ENCODE measurements around the gene SUN3.

The SUN3 gene

DNA sequence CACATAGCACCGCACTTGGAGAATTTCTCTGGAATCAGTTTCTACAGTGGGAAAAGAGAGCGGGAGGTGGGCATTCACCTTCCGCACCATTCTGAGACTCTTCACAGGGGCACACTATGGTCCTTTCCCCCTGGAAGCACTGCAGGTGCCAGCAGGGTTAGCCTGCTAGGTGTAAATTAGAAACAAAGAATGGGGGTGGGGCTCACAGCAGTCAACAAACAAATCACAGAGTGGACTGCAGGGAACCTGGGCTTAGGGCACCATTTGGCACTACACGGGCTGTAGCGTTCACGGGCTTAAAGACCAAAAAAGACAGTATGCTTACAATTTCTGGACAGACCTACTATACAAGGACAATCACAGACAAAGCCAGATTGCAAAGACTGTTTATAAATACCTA is 72.7 kb downstream of the SUN3 start:
- Histone ChIP-seq H3K4me1 (no peaks in the 10 kb centered on the region), H3K9me3 (no peaks in the 10 kb centered on the region)

GRCh38 chr7:47954231-47954911 is 74.5 kb downstream of the SUN3 start:
- DNase-seq: no peak
- Histone ChIP-seq H3K4me3 (ENCODE audit: low read depth, low read length) (no peak overlapping the region), H3K9me3 (no peaks in the 10 kb centered on the region), H3K4me1 (no peaks in the 10 kb centered on the region), H3K27me3 (no peaks in the 10 kb centered on the region), H3K36me3 (peaks cover 5% of the 10 kb centered on the region; the same call in 1 of the 2 replicates)
- TF ChIP-seq, protein P1, sequence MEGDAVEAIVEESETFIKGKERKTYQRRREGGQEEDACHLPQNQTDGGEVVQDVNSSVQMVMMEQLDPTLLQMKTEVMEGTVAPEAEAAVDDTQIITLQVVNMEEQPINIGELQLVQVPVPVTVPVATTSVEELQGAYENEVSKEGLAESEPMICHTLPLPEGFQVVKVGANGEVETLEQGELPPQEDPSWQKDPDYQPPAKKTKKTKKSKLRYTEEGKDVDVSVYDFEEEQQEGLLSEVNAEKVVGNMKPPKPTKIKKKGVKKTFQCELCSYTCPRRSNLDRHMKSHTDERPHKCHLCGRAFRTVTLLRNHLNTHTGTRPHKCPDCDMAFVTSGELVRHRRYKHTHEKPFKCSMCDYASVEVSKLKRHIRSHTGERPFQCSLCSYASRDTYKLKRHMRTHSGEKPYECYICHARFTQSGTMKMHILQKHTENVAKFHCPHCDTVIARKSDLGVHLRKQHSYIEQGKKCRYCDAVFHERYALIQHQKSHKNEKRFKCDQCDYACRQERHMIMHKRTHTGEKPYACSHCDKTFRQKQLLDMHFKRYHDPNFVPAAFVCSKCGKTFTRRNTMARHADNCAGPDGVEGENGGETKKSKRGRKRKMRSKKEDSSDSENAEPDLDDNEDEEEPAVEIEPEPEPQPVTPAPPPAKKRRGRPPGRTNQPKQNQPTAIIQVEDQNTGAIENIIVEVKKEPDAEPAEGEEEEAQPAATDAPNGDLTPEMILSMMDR (IDR thresholded peaks at IDR 0.05; ENCODE audit: low read depth, low read length): no peak

More for the DNA sequence above, 72.7 kb downstream of the SUN3 start:
- H3K27me3 ChIP-seq: no peaks in the 10 kb centered on the region
- no peak overlapping the region for H3K4me3 ChIP-seq (ENCODE audit: low read depth, low read length)
- no peak for DNase-seq
- TF ChIP-seq, protein P1 (IDR thresholded peaks at IDR 0.05; ENCODE audit: low read depth, low read length): no peak
- H3K36me3 ChIP-seq: peaks cover 9% of the 10 kb centered on the region

DNA sequence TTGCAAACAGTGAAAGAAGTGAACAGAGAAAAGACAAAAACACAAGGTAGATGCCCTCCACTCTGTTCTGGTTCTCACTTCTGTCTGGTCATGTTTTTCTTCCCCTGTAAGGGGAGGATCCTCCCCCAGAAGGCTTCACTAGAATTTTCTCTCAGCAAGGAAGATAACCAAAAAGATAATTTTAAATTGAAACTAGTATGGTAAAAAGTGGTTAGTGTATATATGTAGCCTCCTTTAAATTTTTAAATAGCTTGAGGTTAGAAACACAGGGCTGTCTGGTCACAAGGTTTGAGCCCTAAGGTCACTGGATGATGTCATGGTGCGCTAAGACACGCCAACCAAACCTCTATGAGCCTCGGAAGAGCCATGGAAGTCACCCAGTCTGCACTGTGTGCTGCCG is 75.1 kb downstream of the SUN3 start:
- Histone ChIP-seq H3K36me3 (peaks cover 5% of the 10 kb centered on the region; the same call in 1 of the 2 replicates), H3K27me3 (no peaks in the 10 kb centered on the region), H3K9me3 (no peaks in the 10 kb centered on the region), H3K4me1 (no peaks in the 10 kb centered on the region), H3K4me3 (ENCODE audit: low read depth, low read length) (no peak overlapping the region)
- no peak for DNase-seq
- TF ChIP-seq, protein P1 (IDR thresholded peaks at IDR 0.05; ENCODE audit: low read depth, low read length): no peak

DNA sequence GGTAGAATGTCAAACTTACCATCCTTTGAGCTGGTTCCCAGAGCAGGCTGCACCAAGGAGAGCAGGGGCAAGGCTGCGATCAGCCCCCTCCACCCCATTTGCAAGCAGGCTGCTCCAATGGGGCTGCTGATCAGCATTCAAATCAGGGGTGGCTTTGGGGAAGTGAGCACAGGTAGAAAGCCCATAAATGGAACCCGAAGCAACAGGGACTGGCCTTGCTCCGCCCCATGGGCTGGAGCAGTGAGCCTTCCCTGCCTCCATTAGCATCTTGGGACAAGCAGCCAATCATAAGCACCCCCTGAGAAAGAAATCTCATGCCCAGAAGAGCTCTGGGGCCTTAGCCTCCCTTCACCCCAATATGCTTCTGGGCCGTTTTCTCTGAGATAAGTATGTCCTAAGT is 76.7 kb downstream of the SUN3 start:
- peaks cover 5% of the 10 kb centered on the region; the same call in 1 of the 2 replicates for H3K36me3 ChIP-seq
- TF ChIP-seq, protein P1 (IDR thresholded peaks at IDR 0.05; ENCODE audit: low read depth, low read length): no peak

DNA sequence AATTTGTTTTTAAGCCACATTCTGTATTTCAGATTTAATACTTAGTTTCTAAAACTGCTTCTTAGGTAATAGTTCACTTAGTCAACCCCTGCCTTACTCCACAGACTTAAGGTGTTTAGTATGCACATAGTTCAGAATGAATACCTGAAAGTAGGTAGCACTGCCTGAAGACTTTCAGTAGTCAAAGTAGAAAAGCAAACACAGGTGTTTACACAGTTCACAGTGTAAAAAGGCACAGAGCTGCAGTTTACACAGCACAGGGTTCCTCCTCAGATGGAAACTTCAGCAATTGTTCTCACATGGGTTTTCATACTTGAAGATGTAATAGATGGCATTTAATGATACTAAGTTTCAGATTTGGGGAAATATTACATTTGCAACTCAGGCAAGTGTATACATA is 77.5 kb downstream of the SUN3 start:
- H3K4me3 ChIP-seq (ENCODE audit: low read depth, low read length): no peak overlapping the region
- H3K4me1 ChIP-seq: no peaks in the 10 kb centered on the region
- H3K9me3 ChIP-seq: no peaks in the 10 kb centered on the region
- H3K27me3 ChIP-seq: no peaks in the 10 kb centered on the region
- peaks cover 5% of the 10 kb centered on the region; the same call in 1 of the 2 replicates for H3K36me3 ChIP-seq
- no peak for DNase-seq
- TF ChIP-seq, protein P1 (IDR thresholded peaks at IDR 0.05; ENCODE audit: low read depth, low read length): no peak

More for the DNA sequence above, 76.7 kb downstream of the SUN3 start:
- no peaks in the 10 kb centered on the region for H3K9me3 ChIP-seq
- H3K27me3 ChIP-seq: no peaks in the 10 kb centered on the region
- H3K4me1 ChIP-seq: no peaks in the 10 kb centered on the region
- H3K4me3 ChIP-seq (ENCODE audit: low read depth, low read length): no peak overlapping the region
- DNase-seq: no peak

DNA sequence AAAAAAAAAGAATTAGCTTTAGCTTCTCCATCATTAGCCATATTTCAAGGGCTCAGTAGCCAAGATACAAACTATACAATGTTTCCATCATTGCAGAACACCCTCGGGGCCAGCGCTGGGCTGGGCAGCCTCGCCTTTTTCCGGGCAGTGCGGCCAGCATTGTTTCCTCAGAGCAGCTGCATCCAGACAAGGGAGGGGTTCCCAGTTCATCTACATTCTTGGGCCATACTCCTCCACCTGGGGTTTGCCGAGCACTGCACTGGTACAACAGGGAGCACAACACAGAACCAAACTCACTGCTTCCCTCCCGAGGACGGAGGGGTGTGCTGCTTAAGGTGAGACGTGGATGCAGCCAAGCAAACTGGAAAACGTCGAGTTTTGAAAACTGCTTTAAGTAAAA is 78.2 kb downstream of the SUN3 start:
- Histone ChIP-seq H3K9me3 (no peaks in the 10 kb centered on the region), H3K27me3 (no peaks in the 10 kb centered on the region), H3K36me3 (peaks cover 5% of the 10 kb centered on the region; the same call in 1 of the 2 replicates), H3K4me1 (no peaks in the 10 kb centered on the region), H3K4me3 (ENCODE audit: low read depth, low read length) (no peak overlapping the region)
- TF ChIP-seq, protein P1 (IDR thresholded peaks at IDR 0.05; ENCODE audit: low read depth, low read length): no peak
- no peak for DNase-seq
